ENCODE measurements around the gene ZNF414.

ZNF414 gene

DNA sequence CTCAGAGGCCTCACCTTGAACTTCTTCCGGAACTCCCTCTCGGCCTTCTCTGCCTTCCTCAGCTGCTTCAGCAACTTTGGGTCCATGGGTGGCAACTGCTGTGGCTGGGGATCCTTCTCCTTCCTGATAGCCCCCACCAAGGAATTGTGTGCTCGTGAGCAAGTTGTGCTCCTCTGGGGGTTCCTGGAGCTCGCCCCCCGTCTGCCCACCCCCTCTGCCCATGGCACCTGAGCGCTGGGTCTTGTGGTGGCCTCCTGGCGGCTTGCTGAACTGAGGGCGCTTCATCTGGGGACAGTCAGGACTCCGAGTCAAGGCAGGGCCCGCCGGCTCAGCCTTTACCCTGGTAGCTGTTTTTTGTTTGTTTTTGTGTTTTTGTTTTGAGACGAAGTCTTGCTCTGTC, 23.1 kb downstream of the ZNF414 start:
- H3K36me3 ChIP-seq (ENCODE audit: insufficient read depth, low read length): peaks cover 54% of the 10 kb centered on the region; the same call in 1 of the 2 replicates
- peaks cover 24% of the 10 kb centered on the region for H3K4me1 ChIP-seq (ENCODE audit: insufficient read depth, low read length, poor library complexity, severe bottlenecking)
- H2AFZ ChIP-seq (ENCODE audit: low read length): no peak overlapping the region
- no peak overlapping the region for H3K9ac ChIP-seq (ENCODE audit: low read depth, low read length, poor library complexity, severe bottlenecking)
- no peaks in the 10 kb centered on the region for H3K9me2 ChIP-seq (replicated peaks; ENCODE audit: low read depth, low read length)
- no peak overlapping the region for H3K4me3 ChIP-seq (ENCODE audit: low read length, poor library complexity, severe bottlenecking)
- H3F3A ChIP-seq (ENCODE audit: low read depth): 0 out of 2 replicates have a peak, but pooled peaks cover 6% of the 10 kb centered on the region
- no peaks in the 10 kb centered on the region for H3K9me3 ChIP-seq (ENCODE audit: insufficient read depth, low read depth, low read length)
- no peaks in the 10 kb centered on the region for H3K27me3 ChIP-seq (ENCODE audit: insufficient read depth, low read length, poor library complexity, severe bottlenecking)
- H3K79me2 ChIP-seq (ENCODE audit: insufficient read depth, low read length): peaks cover 5% of the 10 kb centered on the region; the same call in 1 of the 2 replicates
- H4K20me1 ChIP-seq (ENCODE audit: insufficient read depth, low read length, poor library complexity, severe bottlenecking): peaks cover 22% of the 10 kb centered on the region
- H3K4me2 ChIP-seq (ENCODE audit: low read depth, low read length, poor library complexity, severe bottlenecking): no peak overlapping the region
- TF ChIP-seq, protein P1, sequence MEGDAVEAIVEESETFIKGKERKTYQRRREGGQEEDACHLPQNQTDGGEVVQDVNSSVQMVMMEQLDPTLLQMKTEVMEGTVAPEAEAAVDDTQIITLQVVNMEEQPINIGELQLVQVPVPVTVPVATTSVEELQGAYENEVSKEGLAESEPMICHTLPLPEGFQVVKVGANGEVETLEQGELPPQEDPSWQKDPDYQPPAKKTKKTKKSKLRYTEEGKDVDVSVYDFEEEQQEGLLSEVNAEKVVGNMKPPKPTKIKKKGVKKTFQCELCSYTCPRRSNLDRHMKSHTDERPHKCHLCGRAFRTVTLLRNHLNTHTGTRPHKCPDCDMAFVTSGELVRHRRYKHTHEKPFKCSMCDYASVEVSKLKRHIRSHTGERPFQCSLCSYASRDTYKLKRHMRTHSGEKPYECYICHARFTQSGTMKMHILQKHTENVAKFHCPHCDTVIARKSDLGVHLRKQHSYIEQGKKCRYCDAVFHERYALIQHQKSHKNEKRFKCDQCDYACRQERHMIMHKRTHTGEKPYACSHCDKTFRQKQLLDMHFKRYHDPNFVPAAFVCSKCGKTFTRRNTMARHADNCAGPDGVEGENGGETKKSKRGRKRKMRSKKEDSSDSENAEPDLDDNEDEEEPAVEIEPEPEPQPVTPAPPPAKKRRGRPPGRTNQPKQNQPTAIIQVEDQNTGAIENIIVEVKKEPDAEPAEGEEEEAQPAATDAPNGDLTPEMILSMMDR (conservative IDR thresholded peaks at IDR 0.05; ENCODE audit: low read length): no peak
- TF ChIP-seq EZH2phosphoT487 (IDR thresholded peaks at IDR 0.05; ENCODE audit: borderline replicate concordance): no peak

DNA sequence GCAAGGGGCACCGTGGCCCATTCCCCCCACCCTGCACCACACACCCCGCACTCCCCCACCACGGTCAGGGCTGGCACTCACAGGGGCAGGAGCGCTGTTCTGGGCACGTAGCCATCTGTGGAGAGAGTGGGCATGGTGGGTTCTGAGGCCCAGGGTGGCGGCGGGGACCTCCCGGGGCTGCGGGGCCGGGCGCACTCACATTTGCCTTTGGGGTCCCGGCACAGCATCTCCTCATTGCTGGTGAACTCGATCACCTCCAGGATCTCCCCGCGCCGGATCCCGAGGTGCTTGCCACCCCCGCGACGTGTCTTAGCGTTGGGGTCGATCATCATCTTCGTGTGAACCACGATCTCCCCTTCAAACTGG, 23.6 kb downstream of the ZNF414 start:
- Histone ChIP-seq H3K36me3 (ENCODE audit: insufficient read depth, low read length) (peaks cover 59% of the 10 kb centered on the region), H4K20me1 (ENCODE audit: insufficient read depth, low read length, poor library complexity, severe bottlenecking) (peaks cover 26% of the 10 kb centered on the region), H2AFZ (ENCODE audit: low read length) (no peak overlapping the region), H3K4me3 (ENCODE audit: low read length, poor library complexity, severe bottlenecking) (no peak overlapping the region), H3K27me3 (ENCODE audit: insufficient read depth, low read length, poor library complexity, severe bottlenecking) (no peaks in the 10 kb centered on the region), H3K4me2 (ENCODE audit: low read depth, low read length, poor library complexity, severe bottlenecking) (no peak overlapping the region), H3K9me2 (replicated peaks; ENCODE audit: low read depth, low read length) (no peaks in the 10 kb centered on the region), H3K79me2 (ENCODE audit: insufficient read depth, low read length) (peaks cover 9% of the 10 kb centered on the region; the same call in 1 of the 2 replicates), H3F3A (ENCODE audit: low read depth) (0 out of 2 replicates have a peak, but pooled peaks cover 6% of the 10 kb centered on the region), H3K9me3 (ENCODE audit: insufficient read depth, low read depth, low read length) (no peaks in the 10 kb centered on the region), H3K9ac (ENCODE audit: low read depth, low read length, poor library complexity, severe bottlenecking) (no peak overlapping the region), H3K4me1 (ENCODE audit: insufficient read depth, low read length, poor library complexity, severe bottlenecking) (peaks cover 24% of the 10 kb centered on the region)
- TF ChIP-seq, protein P1 (conservative IDR thresholded peaks at IDR 0.05; ENCODE audit: low read length): no peak
- TF ChIP-seq EZH2phosphoT487 (IDR thresholded peaks at IDR 0.05; ENCODE audit: borderline replicate concordance): no peak

DNA sequence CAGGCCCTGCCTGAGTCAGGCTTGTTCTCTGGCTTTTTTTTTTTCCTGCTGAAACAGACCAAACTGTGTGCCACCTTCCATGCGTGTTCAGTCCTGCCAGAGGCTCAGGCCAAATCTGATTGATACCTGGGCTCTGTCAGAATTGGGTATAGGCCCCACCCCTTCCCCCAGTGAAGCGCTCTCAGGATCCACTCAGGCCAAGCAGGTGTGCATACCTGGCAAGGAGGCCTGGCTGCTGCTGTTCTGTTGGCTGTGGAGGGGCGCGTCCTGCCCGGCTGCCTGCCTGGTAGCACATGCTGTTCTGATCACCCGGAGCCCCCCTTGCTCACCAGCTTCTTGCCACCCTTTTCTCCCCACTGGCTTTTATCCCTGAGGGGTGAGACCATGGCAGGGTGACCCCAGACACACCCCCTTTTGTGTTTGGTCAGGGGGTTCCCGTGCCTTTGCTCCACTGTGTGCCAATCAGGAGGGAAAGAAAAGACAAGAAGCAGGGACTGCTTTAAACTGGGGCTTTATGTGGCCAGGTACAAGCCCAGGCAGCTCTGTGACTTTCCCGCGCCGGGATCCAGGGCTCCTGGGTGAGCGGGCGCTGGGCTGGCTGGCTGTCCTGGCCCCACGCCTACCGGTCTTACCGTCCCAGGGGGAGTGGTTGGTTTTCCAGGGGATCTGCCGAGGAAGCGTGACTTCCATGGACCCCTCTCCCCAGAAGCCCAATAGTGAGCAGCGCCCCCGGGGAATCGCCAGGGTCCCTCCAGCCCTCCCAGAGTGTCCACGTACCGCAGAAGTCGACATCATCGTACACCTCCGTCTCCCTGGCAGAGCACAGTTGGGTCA, 24.2 kb downstream of the ZNF414 start:
- peaks cover 15% of the 10 kb centered on the region; the same call in 1 of the 2 replicates for H3K79me2 ChIP-seq (ENCODE audit: insufficient read depth, low read length)
- 0 out of 2 replicates have a peak, but pooled peaks cover 6% of the 10 kb centered on the region for H3F3A ChIP-seq (ENCODE audit: low read depth)
- TF ChIP-seq, protein P1 (conservative IDR thresholded peaks at IDR 0.05; ENCODE audit: low read length): no peak
- no peak for TF ChIP-seq EZH2phosphoT487 (IDR thresholded peaks at IDR 0.05; ENCODE audit: borderline replicate concordance)
- peaks cover 65% of the 10 kb centered on the region for H3K36me3 ChIP-seq (ENCODE audit: insufficient read depth, low read length)
- no peak overlapping the region for H3K4me3 ChIP-seq (ENCODE audit: low read length, poor library complexity, severe bottlenecking)
- peaks cover 24% of the 10 kb centered on the region for H3K4me1 ChIP-seq (ENCODE audit: insufficient read depth, low read length, poor library complexity, severe bottlenecking)
- H3K9ac ChIP-seq (ENCODE audit: low read depth, low read length, poor library complexity, severe bottlenecking): no peak overlapping the region
- H3K9me3 ChIP-seq (ENCODE audit: insufficient read depth, low read depth, low read length): no peaks in the 10 kb centered on the region
- H4K20me1 ChIP-seq (ENCODE audit: insufficient read depth, low read length, poor library complexity, severe bottlenecking): peaks cover 32% of the 10 kb centered on the region
- no peaks in the 10 kb centered on the region for H3K27me3 ChIP-seq (ENCODE audit: insufficient read depth, low read length, poor library complexity, severe bottlenecking)
- H3K9me2 ChIP-seq (replicated peaks; ENCODE audit: low read depth, low read length): no peaks in the 10 kb centered on the region
- no peak overlapping the region for H2AFZ ChIP-seq (ENCODE audit: low read length)
- H3K4me2 ChIP-seq (ENCODE audit: low read depth, low read length, poor library complexity, severe bottlenecking): no peak overlapping the region
